Neutrophil (primary cell): ENCODE data around the gene STMN3.
"Not testable (repeated sequence)": the region's sequence is repeated elsewhere in the genome, so short reads cannot be mapped to it uniquely, and the experiment has no call there.

ENCODE experiments used
- H3K27ac ChIP-seq: fragments of 200-600 bp; sonication (generic); 2 replicates; pipeline ENCODE4 v1.5.1; 2016; ENCODE audit warnings: mild to moderate bottlenecking, moderate library complexity
- H3K27me3 ChIP-seq: fragments of 200-600 bp; sonication (generic); 2 replicates; pipeline ENCODE4 v1.6.0; 2016; ENCODE audit warnings: mild to moderate bottlenecking
- H3K36me3 ChIP-seq: fragments of 200-600 bp; sonication (generic); 2 replicates; pipeline ENCODE4 v1.5.1; 2017
- H3K4me1 ChIP-seq, 2 experiments: fragments of 200-600 bp in 1 of 2; sonication (generic) in 1 of 2; 1 replicate in 1 of 2; 2 replicates in 1 of 2; pipeline versions ENCODE4 v1.5.1 to v1.6.1; 2013 to 2016; ENCODE audit warnings: low read depth in 1 of 2, low read length in 1 of 2, mild to moderate bottlenecking in 1 of 2, moderate library complexity in 1 of 2; ENCODE audit not compliant: control insufficient read depth in 1 of 2, insufficient read depth in 1 of 2
- H3K4me3 ChIP-seq, 2 experiments: fragments of 200-600 bp in 1 of 2; sonication (generic) in 1 of 2; 1 replicate in 1 of 2; 2 replicates in 1 of 2; pipeline ENCODE4 v1.5.1; 2013 to 2016; ENCODE audit warnings: low read depth in 1 of 2, low read length in 1 of 2, mild to moderate bottlenecking in 1 of 2, moderate library complexity in 1 of 2
- H3K9me3 ChIP-seq: fragments of 200-600 bp; sonication (generic); 2 replicates; pipeline ENCODE4 v1.5.1; 2016
- TF ChIP-seq, protein P1 (sequence below): fragments of 200-600 bp; sonication (generic); IDR thresholded peaks from 2 replicates; pipeline ENCODE4 v1.5.1; 2016; ENCODE audit warnings: antibody characterized with exemption

Gene STMN3

DNA sequence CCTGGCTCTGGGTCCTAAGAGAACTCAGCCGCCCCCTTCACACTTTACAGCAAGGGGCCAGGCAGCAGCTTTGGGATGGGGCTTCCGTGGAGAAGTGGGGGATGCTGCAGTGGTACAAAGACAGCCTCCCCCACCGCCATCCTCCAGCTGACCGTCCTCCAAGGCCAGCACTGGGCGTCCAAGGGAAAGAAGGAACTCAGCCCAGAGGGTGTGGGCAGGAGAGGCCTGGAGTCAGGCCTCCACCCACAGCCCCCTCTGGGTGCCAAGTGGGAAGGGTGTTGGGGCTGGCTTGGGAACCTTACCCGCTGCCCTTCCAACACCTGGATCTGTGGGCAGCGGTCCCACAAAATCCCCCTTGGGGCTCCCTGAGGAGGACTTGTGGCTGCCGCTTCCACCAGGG, 13.1 kb downstream of the STMN3 start:
- H3K27ac ChIP-seq = peak overlapping the region; percentile 100

DNA sequence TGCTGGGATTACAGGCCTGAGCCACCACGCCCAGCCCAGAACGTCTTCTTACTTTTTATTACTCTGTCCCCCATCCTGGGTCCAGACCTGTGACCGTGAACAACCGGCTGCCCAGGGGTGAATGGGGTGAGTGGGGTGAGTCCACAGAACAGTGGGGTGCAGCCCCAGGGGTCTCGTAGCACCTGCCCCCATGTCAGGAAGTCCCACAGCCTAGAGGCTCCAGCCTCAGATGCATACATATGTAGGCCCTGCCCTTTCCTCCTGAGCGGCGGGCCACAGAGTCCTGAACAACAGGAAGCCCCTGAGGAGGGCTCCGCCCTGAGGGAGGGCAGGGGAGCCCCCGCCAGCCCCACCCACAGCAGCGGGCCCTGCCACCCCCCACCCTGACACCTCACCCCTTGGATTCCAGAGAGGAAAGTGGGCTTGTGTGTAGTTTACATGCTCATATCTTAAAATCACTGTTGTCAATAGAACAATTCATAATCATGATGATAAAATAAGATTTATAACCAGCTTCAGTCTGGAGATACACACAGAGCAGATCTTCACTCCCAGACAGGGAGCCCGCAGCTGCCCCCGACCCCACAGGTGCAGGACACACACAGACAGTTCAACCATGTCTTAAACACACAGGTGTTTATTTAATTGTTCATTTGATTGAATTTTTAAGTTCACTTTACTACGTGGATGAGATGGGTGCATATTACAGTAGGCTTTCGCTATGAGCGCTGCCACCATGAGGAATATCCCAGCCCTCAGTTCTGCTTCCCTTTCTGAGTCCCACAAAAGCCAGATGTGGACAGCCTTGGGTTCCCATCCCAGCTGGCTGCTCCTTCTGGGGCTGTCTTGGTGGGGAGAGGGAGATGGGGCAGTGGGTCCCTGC, 13.9 kb downstream of the STMN3 start:
- Histone ChIP-seq H3K4me3 (peak overlapping the region; percentile 70 to 95), H3K9me3 (no peaks in the 10 kb centered on the region), H3K27ac (peak overlapping the region; percentile 100), H3K4me1 (peaks cover 70 to 72% of the 10 kb centered on the region in 2 experiments), H3K36me3 (no peaks in the 10 kb centered on the region), H3K27me3 (no peaks in the 10 kb centered on the region)
- TF ChIP-seq, protein P1, sequence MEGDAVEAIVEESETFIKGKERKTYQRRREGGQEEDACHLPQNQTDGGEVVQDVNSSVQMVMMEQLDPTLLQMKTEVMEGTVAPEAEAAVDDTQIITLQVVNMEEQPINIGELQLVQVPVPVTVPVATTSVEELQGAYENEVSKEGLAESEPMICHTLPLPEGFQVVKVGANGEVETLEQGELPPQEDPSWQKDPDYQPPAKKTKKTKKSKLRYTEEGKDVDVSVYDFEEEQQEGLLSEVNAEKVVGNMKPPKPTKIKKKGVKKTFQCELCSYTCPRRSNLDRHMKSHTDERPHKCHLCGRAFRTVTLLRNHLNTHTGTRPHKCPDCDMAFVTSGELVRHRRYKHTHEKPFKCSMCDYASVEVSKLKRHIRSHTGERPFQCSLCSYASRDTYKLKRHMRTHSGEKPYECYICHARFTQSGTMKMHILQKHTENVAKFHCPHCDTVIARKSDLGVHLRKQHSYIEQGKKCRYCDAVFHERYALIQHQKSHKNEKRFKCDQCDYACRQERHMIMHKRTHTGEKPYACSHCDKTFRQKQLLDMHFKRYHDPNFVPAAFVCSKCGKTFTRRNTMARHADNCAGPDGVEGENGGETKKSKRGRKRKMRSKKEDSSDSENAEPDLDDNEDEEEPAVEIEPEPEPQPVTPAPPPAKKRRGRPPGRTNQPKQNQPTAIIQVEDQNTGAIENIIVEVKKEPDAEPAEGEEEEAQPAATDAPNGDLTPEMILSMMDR = no peak

More for the DNA sequence above, 13.1 kb downstream of the STMN3 start:
- Histone ChIP-seq H3K27me3 (no peaks in the 10 kb centered on the region), H3K4me1 (peaks cover 62 to 64% of the 10 kb centered on the region in 2 experiments), H3K4me3 (peak overlapping the region; percentile 70 to 95), H3K36me3 (no peaks in the 10 kb centered on the region), H3K9me3 (no peaks in the 10 kb centered on the region)
- TF ChIP-seq, protein P1 = no peak

DNA sequence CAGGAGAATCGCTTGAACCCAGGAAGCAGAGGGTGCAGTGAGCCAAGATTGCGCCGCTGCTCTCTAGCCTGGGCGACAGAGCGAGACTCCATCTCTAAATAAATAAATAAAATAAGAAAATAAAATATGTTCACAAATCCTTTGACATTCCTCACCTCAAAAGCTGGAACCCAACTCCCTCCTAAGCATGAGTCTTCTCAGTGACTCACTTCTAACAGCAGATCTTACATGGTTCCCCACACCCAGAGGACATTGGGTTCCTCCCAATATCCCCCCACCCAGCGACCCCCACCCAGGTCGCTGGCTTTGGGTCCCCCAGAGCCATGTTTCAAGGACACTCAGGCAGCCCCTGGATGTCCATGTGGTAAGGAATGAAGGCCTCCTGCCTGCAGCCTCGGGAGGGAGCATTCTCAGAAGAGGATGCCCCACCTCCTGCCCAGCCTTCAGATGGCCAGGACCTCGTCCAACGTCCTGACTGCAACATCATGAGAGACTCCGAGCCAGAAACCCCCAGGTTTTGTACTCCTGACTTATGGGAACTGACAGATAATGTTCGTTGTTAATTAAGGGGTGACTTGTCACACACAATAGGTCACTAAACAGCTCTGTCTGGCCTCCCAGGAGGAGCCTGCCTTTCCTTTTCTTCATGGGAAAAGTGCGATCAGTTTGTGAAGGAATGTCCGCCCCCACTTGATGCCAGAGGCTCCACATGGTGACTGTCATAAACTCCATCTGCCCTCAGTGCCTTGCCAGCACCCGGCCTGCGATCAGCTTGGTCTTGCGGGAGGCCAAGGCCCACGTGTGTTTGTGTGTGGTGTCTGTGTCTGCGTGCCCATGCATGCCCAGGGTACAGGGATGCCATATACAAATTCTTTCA, 16.2 kb downstream of the STMN3 start:
- H3K4me1 ChIP-seq = peaks cover 80 to 86% of the 10 kb centered on the region in 2 experiments
- H3K9me3 ChIP-seq = no peaks in the 10 kb centered on the region
- H3K27me3 ChIP-seq = no peaks in the 10 kb centered on the region
- no peaks in the 10 kb centered on the region for H3K36me3 ChIP-seq
- peak overlapping the region; percentile 98 for H3K27ac ChIP-seq
- TF ChIP-seq, protein P1 = no peak
- H3K4me3 ChIP-seq = no peak overlapping the region

DNA sequence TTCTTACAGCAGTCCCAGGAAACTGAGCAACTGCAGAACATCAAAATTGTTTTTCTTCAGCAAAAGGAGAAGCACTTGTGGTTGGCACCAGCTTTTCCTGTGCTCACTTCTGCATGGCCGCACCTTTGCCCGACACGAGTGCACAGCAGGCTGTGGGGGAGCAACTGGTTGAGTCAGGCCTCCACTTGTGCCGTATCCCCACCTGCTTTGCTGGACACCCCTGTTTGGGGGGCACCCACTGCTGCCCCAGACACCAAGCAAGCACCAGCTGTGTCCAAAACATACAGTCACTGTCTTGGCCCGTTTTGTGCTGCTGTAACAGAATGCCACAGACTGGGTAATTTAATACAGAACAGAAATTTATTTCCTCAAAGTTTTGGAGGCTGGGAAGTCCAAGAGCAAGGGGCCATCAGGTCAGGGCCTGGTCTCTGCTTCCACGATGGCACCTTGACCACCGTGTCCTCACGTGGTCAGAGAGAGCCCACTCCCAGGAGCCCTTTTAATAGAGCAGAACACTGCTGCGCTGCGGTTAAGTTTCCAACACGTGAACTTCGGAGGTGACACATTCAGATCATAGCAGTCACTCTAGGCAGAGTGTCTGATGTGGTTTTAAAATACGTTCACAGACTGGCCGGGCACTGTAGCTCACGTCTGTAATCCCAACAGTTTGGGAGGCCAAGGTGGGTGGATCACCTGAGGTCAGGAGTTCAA, 17.6 kb downstream of the STMN3 start:
- TF ChIP-seq, protein P1 = peak; percentile 16
- peaks cover 77 to 84% of the 10 kb centered on the region in 2 experiments for H3K4me1 ChIP-seq
- no peaks in the 10 kb centered on the region for H3K9me3 ChIP-seq
- peaks cover 4% of the 10 kb centered on the region for H3K36me3 ChIP-seq
- H3K27me3 ChIP-seq = no peaks in the 10 kb centered on the region
- H3K4me3 ChIP-seq = peak overlapping the region; percentile 47 to 49
- H3K27ac ChIP-seq = peak overlapping the region; percentile 98

DNA sequence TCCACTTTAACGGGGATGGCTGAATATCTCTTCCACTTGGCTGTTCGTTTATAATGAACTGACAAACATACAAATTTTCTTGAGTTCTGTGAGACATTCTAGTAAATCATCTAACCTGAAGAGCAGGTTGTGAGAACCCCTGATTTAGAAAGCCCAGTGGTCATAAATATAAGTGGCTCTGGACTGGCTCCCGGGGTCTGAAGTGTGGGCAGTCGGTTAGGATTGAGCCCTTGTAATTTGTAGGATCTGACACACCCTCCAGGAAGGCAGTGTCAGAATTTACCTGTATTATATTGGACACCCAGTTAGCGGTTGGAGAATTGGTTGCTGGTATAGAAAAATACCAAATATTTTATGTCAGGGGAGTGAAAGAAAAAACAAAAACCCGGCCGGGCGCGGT, 19.5 kb downstream of the STMN3 start:
- Histone ChIP-seq H3K27ac (peak overlapping the region; percentile 98), H3K4me1 (peaks cover 69 to 76% of the 10 kb centered on the region in 2 experiments), H3K4me3 (no peak overlapping the region), H3K27me3 (no peaks in the 10 kb centered on the region), H3K36me3 (peaks cover 4% of the 10 kb centered on the region), H3K9me3 (no peaks in the 10 kb centered on the region)
- TF ChIP-seq, protein P1 = no peak

DNA sequence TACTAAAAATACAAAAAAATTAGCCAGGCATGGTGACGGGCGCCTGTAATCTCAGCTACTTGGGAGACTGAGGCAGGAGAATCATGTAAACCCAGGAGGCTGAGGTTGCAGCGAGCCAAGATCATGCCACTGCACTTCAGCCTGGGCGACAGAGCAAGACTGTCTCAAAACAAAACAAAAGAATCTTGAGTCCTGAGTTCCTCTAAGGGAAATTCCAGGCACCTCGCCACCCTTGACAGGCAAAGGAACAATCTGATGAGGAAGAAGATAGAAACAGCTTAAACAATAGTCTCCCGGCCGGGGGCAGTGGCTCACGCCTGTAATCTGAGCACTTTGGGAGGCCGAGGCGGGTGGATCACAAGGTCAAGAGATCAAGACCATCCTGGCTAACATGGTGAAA, 21.8 kb downstream of the STMN3 start:
- H3K27ac ChIP-seq, H3K27me3 ChIP-seq, H3K4me3 ChIP-seq, H3K36me3 ChIP-seq, H3K9me3 ChIP-seq: not testable (repeated sequence)
- peaks cover 60 to 63% of the 10 kb centered on the region in 2 experiments for H3K4me1 ChIP-seq

DNA sequence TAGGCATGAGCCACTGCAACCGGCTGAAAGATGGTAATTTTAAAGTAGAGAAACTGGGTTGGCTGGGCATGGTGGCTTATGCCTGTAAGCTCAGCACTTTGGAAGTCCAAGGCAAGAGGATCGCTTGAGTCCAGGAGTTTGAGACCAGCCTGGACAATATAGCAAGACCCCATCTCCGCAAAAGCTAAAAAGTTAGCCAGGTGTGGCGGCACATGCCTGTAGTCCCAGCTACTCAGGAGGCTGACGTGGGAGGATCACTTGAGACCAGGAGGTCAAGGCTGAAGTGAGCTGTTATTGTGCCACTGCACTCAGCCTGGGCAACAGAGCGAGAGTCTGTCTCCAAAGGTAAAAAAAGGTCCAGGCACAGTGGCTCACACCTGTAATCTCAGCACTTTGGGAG, 22.3 kb downstream of the STMN3 start:
- not testable (repeated sequence) for H3K4me3 ChIP-seq, H3K27ac ChIP-seq, H3K9me3 ChIP-seq, H3K36me3 ChIP-seq, H3K27me3 ChIP-seq
- peaks cover 62 to 63% of the 10 kb centered on the region in 2 experiments for H3K4me1 ChIP-seq
